Measurements from ENCODE around the gene ELMO1. TPM values are rescaled to one million over a fixed set of nuclear protein-coding genes. Genes with fewer than 3 reads are reported as not detected.
A peak's percentile ranks its signal among the peaks of the same experiment; 100 is the strongest.

Gene ELMO1
- total and polyA plus RNA-seq, 4 donors, result 29.2 to 98.3 (median 86.8) TPM

GRCh38 chr7:37320140-37320847, 128.4 kb downstream of the ELMO1 start:
- H3K9me3 ChIP-seq (ENCODE audit: control insufficient read depth, insufficient read depth, low read length), result no peaks in the 10 kb centered on the region
- no peak overlapping the region for H3K27ac ChIP-seq (ENCODE audit: low read depth, low read length)
- H3K27me3 ChIP-seq (ENCODE audit: control insufficient read depth, insufficient read depth, low read length), result no peaks in the 10 kb centered on the region
- H3K4me3 ChIP-seq (ENCODE audit: low read depth, low read length), result no peak overlapping the region
- no peaks in the 10 kb centered on the region for H3K4me1 ChIP-seq (ENCODE audit: control insufficient read depth, insufficient read depth, low read length)
- H3K36me3 ChIP-seq (ENCODE audit: control insufficient read depth, insufficient read depth, low read length), result no peaks in the 10 kb centered on the region
- DNase-seq (ENCODE audit: low read depth in 4 of 6, low spot score in 6 of 6), result no peak
- 75% methylated on average over 4 of the region's 6 CpGs for WGBS (ENCODE audit: insufficient coverage)

GRCh38 chr7:37318541-37318940, 130.1 kb downstream of the ELMO1 start:
- no peaks in the 10 kb centered on the region for H3K36me3 ChIP-seq (ENCODE audit: control insufficient read depth, insufficient read depth, low read length)
- H3K27ac ChIP-seq (ENCODE audit: low read depth, low read length), result no peak overlapping the region
- no peaks in the 10 kb centered on the region for H3K4me1 ChIP-seq (ENCODE audit: control insufficient read depth, insufficient read depth, low read length)
- DNase-seq (ENCODE audit: low read depth in 4 of 6, low spot score in 6 of 6), result no peak
- no peaks in the 10 kb centered on the region for H3K9me3 ChIP-seq (ENCODE audit: control insufficient read depth, insufficient read depth, low read length)
- no peaks in the 10 kb centered on the region for H3K27me3 ChIP-seq (ENCODE audit: control insufficient read depth, insufficient read depth, low read length)
- no peak overlapping the region for H3K4me3 ChIP-seq (ENCODE audit: low read depth, low read length)
- 100% methylated on average over 2 of the region's 2 CpGs for WGBS (ENCODE audit: insufficient coverage)

GRCh38 chr7:37315772-37316715, 132.6 kb downstream of the ELMO1 start:
- H3K27ac ChIP-seq (ENCODE audit: low read depth, low read length), result no peak overlapping the region
- no peaks in the 10 kb centered on the region for H3K36me3 ChIP-seq (ENCODE audit: control insufficient read depth, insufficient read depth, low read length)
- peak in 1 of 6 donors; percentile 28 for DNase-seq (ENCODE audit: low read depth in 4 of 6, low spot score in 6 of 6)
- 89% methylated on average over 4 of the region's 5 CpGs for WGBS (ENCODE audit: insufficient coverage)
- H3K27me3 ChIP-seq (ENCODE audit: control insufficient read depth, insufficient read depth, low read length), result no peaks in the 10 kb centered on the region
- H3K4me3 ChIP-seq (ENCODE audit: low read depth, low read length), result no peak overlapping the region
- H3K9me3 ChIP-seq (ENCODE audit: control insufficient read depth, insufficient read depth, low read length), result no peaks in the 10 kb centered on the region
- no peaks in the 10 kb centered on the region for H3K4me1 ChIP-seq (ENCODE audit: control insufficient read depth, insufficient read depth, low read length)

- Histone ChIP-seq H3K4me1 (ENCODE audit: control insufficient read depth, insufficient read depth, low read length) (no peaks in the 10 kb centered on the region), H3K36me3 (ENCODE audit: control insufficient read depth, insufficient read depth, low read length) (no peaks in the 10 kb centered on the region), H3K27me3 (ENCODE audit: control insufficient read depth, insufficient read depth, low read length) (no peaks in the 10 kb centered on the region), H3K4me3 (ENCODE audit: low read depth, low read length) (no peak overlapping the region), H3K27ac (ENCODE audit: low read depth, low read length) (no peak overlapping the region), H3K9me3 (ENCODE audit: control insufficient read depth, insufficient read depth, low read length) (no peaks in the 10 kb centered on the region)
- no CpG with 5 or more reads among the region's 1 CpG for WGBS (ENCODE audit: insufficient coverage)
- DNase-seq (ENCODE audit: low read depth in 4 of 6, low spot score in 6 of 6), result no peak
These were observed 136.1 kb downstream of the ELMO1 start for GRCh38 chr7:37312608-37313007.

GRCh38 chr7:37311355-37311754, 137.3 kb downstream of the ELMO1 start:
- H3K4me1 ChIP-seq (ENCODE audit: control insufficient read depth, insufficient read depth, low read length), result no peaks in the 10 kb centered on the region
- DNase-seq (ENCODE audit: low read depth in 4 of 6, low spot score in 6 of 6), result peak in 2 of 6 donors; percentile 37 to 55
- H3K27ac ChIP-seq (ENCODE audit: low read depth, low read length), result no peak overlapping the region
- H3K9me3 ChIP-seq (ENCODE audit: control insufficient read depth, insufficient read depth, low read length), result no peaks in the 10 kb centered on the region
- H3K27me3 ChIP-seq (ENCODE audit: control insufficient read depth, insufficient read depth, low read length), result no peaks in the 10 kb centered on the region
- H3K36me3 ChIP-seq (ENCODE audit: control insufficient read depth, insufficient read depth, low read length), result no peaks in the 10 kb centered on the region
- H3K4me3 ChIP-seq (ENCODE audit: low read depth, low read length), result no peak overlapping the region
- 71% methylated on average over 4 of the region's 6 CpGs for WGBS (ENCODE audit: insufficient coverage)

GRCh38 chr7:37310327-37311080, 138.2 kb downstream of the ELMO1 start:
- no peak for DNase-seq (ENCODE audit: low read depth in 4 of 6, low spot score in 6 of 6)
- H3K9me3 ChIP-seq (ENCODE audit: control insufficient read depth, insufficient read depth, low read length), result no peaks in the 10 kb centered on the region
- no peaks in the 10 kb centered on the region for H3K36me3 ChIP-seq (ENCODE audit: control insufficient read depth, insufficient read depth, low read length)
- no peaks in the 10 kb centered on the region for H3K27me3 ChIP-seq (ENCODE audit: control insufficient read depth, insufficient read depth, low read length)
- no peak overlapping the region for H3K27ac ChIP-seq (ENCODE audit: low read depth, low read length)
- no peaks in the 10 kb centered on the region for H3K4me1 ChIP-seq (ENCODE audit: control insufficient read depth, insufficient read depth, low read length)
- 100% methylated on average over 1 of the region's 3 CpGs for WGBS (ENCODE audit: insufficient coverage)
- no peak overlapping the region for H3K4me3 ChIP-seq (ENCODE audit: low read depth, low read length)

- Histone ChIP-seq H3K27ac (ENCODE audit: low read depth, low read length) (no peak overlapping the region), H3K4me3 (ENCODE audit: low read depth, low read length) (no peak overlapping the region), H3K9me3 (ENCODE audit: control insufficient read depth, insufficient read depth, low read length) (no peaks in the 10 kb centered on the region), H3K27me3 (ENCODE audit: control insufficient read depth, insufficient read depth, low read length) (no peaks in the 10 kb centered on the region), H3K36me3 (ENCODE audit: control insufficient read depth, insufficient read depth, low read length) (no peaks in the 10 kb centered on the region), H3K4me1 (ENCODE audit: control insufficient read depth, insufficient read depth, low read length) (no peaks in the 10 kb centered on the region)
- DNase-seq (ENCODE audit: low read depth in 4 of 6, low spot score in 6 of 6), result no peak
- WGBS (ENCODE audit: insufficient coverage), result 54% methylated on average over 3 of the region's 3 CpGs
These were observed 139.2 kb downstream of the ELMO1 start for GRCh38 chr7:37309493-37309892.

GRCh38 chr7:37304921-37305320, 143.7 kb downstream of the ELMO1 start:
- Histone ChIP-seq H3K27ac (ENCODE audit: low read depth, low read length) (no peak overlapping the region), H3K4me3 (ENCODE audit: low read depth, low read length) (no peak overlapping the region), H3K27me3 (ENCODE audit: control insufficient read depth, insufficient read depth, low read length) (no peaks in the 10 kb centered on the region), H3K9me3 (ENCODE audit: control insufficient read depth, insufficient read depth, low read length) (no peaks in the 10 kb centered on the region), H3K36me3 (ENCODE audit: control insufficient read depth, insufficient read depth, low read length) (no peaks in the 10 kb centered on the region), H3K4me1 (ENCODE audit: control insufficient read depth, insufficient read depth, low read length) (no peaks in the 10 kb centered on the region)
- no CpG with 5 or more reads among the region's 3 CpGs for WGBS (ENCODE audit: insufficient coverage)
- DNase-seq (ENCODE audit: low read depth in 4 of 6, low spot score in 6 of 6), result peak in 1 of 6 donors; percentile 45

- DNase-seq (ENCODE audit: low read depth in 4 of 6, low spot score in 6 of 6), result no peak
- Histone ChIP-seq H3K9me3 (ENCODE audit: control insufficient read depth, insufficient read depth, low read length) (no peaks in the 10 kb centered on the region), H3K4me1 (ENCODE audit: control insufficient read depth, insufficient read depth, low read length) (no peaks in the 10 kb centered on the region), H3K27me3 (ENCODE audit: control insufficient read depth, insufficient read depth, low read length) (no peaks in the 10 kb centered on the region), H3K4me3 (ENCODE audit: low read depth, low read length) (no peak overlapping the region), H3K27ac (ENCODE audit: low read depth, low read length) (no peak overlapping the region), H3K36me3 (ENCODE audit: control insufficient read depth, insufficient read depth, low read length) (no peaks in the 10 kb centered on the region)
These were observed 151.1 kb downstream of the ELMO1 start for GRCh38 chr7:37297546-37297945.
